ENCODE data around the gene TEX30. TPM values are rescaled to one million over a fixed set of nuclear protein-coding genes. Genes with fewer than 3 reads are reported as not detected.
A peak's percentile ranks its signal among the peaks of the same experiment; 100 is the strongest.
"Not testable (repeated sequence)": the region's sequence is repeated elsewhere in the genome, so short reads cannot be mapped to it uniquely, and the experiment has no call there.

Gene TEX30
- polyA plus RNA-seq, 2 of the 4 experiments (the other 2 are of a cell fraction), result 12.9 to 21.3 TPM

DNA sequence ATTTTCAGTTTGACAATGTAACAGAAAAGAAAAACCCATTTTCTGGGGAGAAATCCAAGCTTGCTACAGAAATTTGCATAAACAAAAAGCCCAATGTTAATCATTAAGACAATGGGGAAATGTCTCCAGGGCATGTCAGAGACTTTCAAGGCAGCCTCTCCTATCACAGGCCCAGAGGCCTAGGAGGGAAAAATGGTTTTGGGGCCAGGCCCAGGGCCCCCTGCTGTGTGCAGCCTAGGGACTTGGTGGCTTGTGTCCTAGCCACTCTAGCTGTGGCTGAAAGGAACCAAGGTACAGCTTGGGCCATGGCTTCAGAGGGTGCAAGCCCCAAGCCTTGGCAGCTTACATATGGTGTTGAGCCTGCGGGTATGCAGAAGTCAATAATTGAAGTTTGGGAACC is 8.0 kb upstream of the TEX30 start:
- no peaks in the 10 kb centered on the region for H3K9me3 ChIP-seq
- DNase-seq (ENCODE audit: low read depth in 1 of 2, low spot score in 1 of 2) (no peak), FAIRE-seq (no peak), ATAC-seq (no peak)
- H3K27ac ChIP-seq, result no peak overlapping the region
- H3K4me1 ChIP-seq, result no peaks in the 10 kb centered on the region
- no peak for TF ChIP-seq NR3C1 (IDR thresholded peaks at IDR 0.05)
- peak; percentile 42 for TF ChIP-seq ZFP36 (IDR thresholded peaks at IDR 0.05; ENCODE audit: borderline replicate concordance, partially characterized antibody)
- ChIA-PET CTCF (no interaction called here), POLR2A (no interaction called here)
- 100% methylated on average over 1 of the region's 1 CpG for WGBS (ENCODE audit: missing lambda C conversion rate)
- no peak overlapping the region for H3K4me3 ChIP-seq
- H3K4me2 ChIP-seq, result no peak overlapping the region

DNA sequence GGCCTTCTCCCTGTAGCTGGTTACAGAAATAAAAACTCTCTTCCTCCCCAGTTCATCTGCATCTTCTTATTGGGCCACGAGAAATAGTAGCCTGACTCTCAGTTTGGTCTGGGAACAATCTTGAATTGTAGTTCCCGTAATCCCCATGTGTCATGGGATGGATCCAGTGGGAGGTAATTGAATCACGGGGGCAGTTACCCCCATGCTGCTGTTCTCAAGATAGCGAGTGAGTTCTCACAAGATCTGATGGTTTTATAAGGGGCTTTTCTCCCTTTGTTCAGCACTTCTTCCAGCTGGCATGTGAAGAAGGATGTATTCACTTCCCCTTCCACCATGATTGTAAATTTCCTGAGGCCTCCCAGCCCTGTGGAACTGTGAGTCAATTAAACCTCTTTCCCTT is 7.1 kb upstream of the TEX30 start:
- ATAC-seq; H3K4me3 ChIP-seq; CTCF ChIA-PET; H3K4me2 ChIP-seq; H3K9me3 ChIP-seq; DNase-seq (ENCODE audit: low read depth in 1 of 2, low spot score in 1 of 2); FAIRE-seq; H3K27ac ChIP-seq; H3K4me1 ChIP-seq; POLR2A ChIA-PET: not testable (repeated sequence)
- WGBS (ENCODE audit: missing lambda C conversion rate), result 76% methylated on average over 4 of the region's 4 CpGs

DNA sequence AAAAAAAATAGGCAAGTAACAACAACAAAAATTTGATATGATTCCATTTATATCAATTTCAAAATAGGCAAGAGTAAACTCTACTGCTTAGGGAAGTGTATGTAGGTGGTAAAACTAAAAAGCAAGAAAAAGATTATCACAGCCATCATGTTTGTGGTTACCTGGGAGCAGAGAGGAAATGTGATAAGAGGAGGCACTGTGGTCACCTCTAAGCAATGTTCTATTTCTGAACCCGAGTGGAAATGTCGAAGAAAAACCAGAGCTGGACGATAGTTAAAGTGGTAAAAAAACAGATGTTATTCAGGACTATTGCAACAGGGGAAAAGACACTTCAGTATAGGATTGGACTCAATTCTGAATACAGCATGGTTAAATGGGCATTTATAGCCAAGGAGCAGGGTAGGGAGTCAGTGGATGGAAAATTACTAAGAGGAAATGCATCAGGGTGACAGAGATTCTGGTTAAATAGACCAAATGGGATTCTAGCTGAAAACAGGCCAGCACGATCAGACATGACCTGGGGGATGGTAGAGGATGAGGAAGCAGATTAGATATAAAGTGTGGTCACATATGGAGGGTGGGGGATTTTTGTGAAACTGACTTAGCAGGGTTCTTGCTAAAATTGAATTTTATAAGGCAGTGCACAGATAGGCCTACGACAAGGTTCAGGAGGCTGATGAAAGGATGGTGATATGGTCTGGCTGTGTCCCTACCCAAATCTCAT is 6.0 kb upstream of the TEX30 start:
- WGBS (ENCODE audit: missing lambda C conversion rate), result 75% methylated on average over 5 of the region's 5 CpGs
- Histone ChIP-seq H3K9me3 (no peaks in the 10 kb centered on the region), H3K27ac (no peak overlapping the region), H3K4me3 (no peak overlapping the region), H3K4me2 (no peak overlapping the region), H3K4me1 (no peaks in the 10 kb centered on the region)
- DNase-seq (ENCODE audit: low read depth in 1 of 2, low spot score in 1 of 2) (no peak), FAIRE-seq (no peak), ATAC-seq (no peak)
- ChIA-PET POLR2A (no interaction called here), CTCF (no interaction called here)
- TF ChIP-seq ZC3H11A (IDR thresholded peaks at IDR 0.05), result no peak

DNA sequence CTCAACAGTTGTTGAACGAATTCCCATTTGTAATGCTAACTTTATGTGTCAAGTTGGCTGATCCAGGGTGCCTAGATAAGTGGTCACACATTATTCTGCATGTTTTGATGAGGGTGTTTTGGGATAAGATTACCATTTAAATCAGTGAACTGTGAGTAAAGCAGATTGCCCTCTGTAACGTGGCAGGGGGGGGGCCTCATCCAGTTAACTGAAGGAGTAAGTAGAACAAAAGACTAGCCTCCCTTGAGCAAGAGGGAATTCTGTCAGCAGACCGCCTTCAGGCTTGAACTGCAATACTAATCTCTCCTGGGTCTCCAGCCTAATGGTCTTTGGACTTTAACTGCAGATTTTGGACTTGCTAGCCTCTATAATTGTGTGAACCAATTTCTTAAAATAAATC is 4.2 kb upstream of the TEX30 start:
- 0 out of 3 replicates have a peak, but pooled peaks cover 4% of the 10 kb centered on the region for H3K4me1 ChIP-seq
- H3K4me3 ChIP-seq, result no peak overlapping the region
- POLR2A ChIA-PET, result no interaction called here
- TF ChIP-seq, protein P1, sequence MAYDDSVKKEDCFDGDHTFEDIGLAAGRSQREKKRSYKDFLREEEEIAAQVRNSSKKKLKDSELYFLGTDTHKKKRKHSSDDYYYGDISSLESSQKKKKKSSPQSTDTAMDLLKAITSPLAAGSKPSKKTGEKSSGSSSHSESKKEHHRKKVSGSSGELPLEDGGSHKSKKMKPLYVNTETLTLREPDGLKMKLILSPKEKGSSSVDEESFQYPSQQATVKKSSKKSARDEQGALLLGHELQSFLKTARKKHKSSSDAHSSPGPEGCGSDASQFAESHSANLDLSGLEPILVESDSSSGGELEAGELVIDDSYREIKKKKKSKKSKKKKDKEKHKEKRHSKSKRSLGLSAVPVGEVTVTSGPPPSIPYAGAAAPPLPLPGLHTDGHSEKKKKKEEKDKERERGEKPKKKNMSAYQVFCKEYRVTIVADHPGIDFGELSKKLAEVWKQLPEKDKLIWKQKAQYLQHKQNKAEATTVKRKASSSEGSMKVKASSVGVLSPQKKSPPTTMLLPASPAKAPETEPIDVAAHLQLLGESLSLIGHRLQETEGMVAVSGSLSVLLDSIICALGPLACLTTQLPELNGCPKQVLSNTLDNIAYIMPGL (CRISPR knock-in tag; IDR thresholded peaks at IDR 0.05; ENCODE audit: borderline replicate concordance), result no peak
- FAIRE-seq (no peak), DNase-seq (ENCODE audit: low read depth in 1 of 2, low spot score in 1 of 2) (no peak), ATAC-seq (no peak)
- 26% methylated on average over 3 of the region's 3 CpGs for WGBS (ENCODE audit: missing lambda C conversion rate)
- no peak overlapping the region for H3K27ac ChIP-seq
- no peaks in the 10 kb centered on the region for H3K9me3 ChIP-seq
- CTCF ChIA-PET, result no interaction called here
- no peak overlapping the region for H3K4me2 ChIP-seq

DNA sequence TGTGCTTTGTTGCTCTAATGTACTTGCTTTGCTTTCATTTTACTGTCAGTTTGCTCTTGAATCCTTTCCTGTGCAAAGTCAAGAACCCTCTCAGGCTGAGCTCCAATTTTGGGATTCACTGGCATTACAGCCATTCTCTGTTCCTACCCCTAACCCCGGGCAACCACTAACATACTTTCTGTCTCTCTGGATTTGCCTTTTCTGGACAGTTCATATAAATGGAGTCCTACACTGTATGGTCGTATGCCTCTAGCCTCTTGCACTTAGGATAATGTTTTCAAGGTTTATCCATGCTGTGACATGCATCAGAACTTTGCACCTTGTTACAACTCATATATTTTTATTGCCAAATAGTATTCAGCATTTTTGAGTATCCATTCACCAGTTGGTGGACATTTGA is 2.7 kb upstream of the TEX30 start:
- 31% methylated on average over 2 of the region's 2 CpGs for WGBS (ENCODE audit: missing lambda C conversion rate)
- no peak for FAIRE-seq
- no peak for ATAC-seq
- H3K4me1 ChIP-seq, result 0 out of 3 replicates have a peak, but pooled peaks cover 4% of the 10 kb centered on the region
- TF ChIP-seq ZNF302 (CRISPR knock-in tag; IDR thresholded peaks at IDR 0.05) (no peak), HOXB13 (CRISPR knock-in tag; IDR thresholded peaks at IDR 0.05; ENCODE audit: low read depth) (no peak), HOXB5 (CRISPR knock-in tag; IDR thresholded peaks at IDR 0.05) (no peak), TFCP2L1 (CRISPR knock-in tag; IDR thresholded peaks at IDR 0.05) (no peak), POLR2A (IDR thresholded peaks at IDR 0.05; ENCODE audit: low read length) (no peak), HEYL (CRISPR knock-in tag; IDR thresholded peaks at IDR 0.05) (no peak), JUN (IDR thresholded peaks at IDR 0.05) (no peak), MAFK (IDR thresholded peaks at IDR 0.05; ENCODE audit: partially characterized antibody) (no peak)
- TF ChIP-seq, protein P2, sequence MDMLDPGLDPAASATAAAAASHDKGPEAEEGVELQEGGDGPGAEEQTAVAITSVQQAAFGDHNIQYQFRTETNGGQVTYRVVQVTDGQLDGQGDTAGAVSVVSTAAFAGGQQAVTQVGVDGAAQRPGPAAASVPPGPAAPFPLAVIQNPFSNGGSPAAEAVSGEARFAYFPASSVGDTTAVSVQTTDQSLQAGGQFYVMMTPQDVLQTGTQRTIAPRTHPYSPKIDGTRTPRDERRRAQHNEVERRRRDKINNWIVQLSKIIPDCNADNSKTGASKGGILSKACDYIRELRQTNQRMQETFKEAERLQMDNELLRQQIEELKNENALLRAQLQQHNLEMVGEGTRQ (IDR thresholded peaks at IDR 0.05), result no peak
- TF ChIP-seq, protein P3, sequence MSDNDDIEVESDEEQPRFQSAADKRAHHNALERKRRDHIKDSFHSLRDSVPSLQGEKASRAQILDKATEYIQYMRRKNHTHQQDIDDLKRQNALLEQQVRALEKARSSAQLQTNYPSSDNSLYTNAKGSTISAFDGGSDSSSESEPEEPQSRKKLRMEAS (IDR thresholded peaks at IDR 0.05), result no peak
- TF ChIP-seq, protein P1 (CRISPR knock-in tag; IDR thresholded peaks at IDR 0.05; ENCODE audit: borderline replicate concordance), result no peak
- TF ChIP-seq, protein P4, sequence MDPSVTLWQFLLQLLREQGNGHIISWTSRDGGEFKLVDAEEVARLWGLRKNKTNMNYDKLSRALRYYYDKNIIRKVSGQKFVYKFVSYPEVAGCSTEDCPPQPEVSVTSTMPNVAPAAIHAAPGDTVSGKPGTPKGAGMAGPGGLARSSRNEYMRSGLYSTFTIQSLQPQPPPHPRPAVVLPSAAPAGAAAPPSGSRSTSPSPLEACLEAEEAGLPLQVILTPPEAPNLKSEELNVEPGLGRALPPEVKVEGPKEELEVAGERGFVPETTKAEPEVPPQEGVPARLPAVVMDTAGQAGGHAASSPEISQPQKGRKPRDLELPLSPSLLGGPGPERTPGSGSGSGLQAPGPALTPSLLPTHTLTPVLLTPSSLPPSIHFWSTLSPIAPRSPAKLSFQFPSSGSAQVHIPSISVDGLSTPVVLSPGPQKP (IDR thresholded peaks at IDR 0.05; ENCODE audit: low read depth, low read length), result no peak
- TF ChIP-seq, protein P5, sequence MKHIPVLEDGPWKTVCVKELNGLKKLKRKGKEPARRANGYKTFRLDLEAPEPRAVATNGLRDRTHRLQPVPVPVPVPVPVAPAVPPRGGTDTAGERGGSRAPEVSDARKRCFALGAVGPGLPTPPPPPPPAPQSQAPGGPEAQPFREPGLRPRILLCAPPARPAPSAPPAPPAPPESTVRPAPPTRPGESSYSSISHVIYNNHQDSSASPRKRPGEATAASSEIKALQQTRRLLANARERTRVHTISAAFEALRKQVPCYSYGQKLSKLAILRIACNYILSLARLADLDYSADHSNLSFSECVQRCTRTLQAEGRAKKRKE (CRISPR knock-in tag; IDR thresholded peaks at IDR 0.05; ENCODE audit: low read depth), result no peak
- H3K4me2 ChIP-seq, result no peak overlapping the region
- no peak overlapping the region for H3K27ac ChIP-seq
- ChIA-PET CTCF (interaction anchor here (0.8 to 1.2 kb wide), 2 partner anchors 24 to 143 kb away, joined by 3 to 4 read pairs; no protein-coding TSS in a partner anchor), POLR2A (no interaction called here)
- no peaks in the 10 kb centered on the region for H3K9me3 ChIP-seq
- H3K4me3 ChIP-seq, result no peak overlapping the region
- no peak for DNase-seq (ENCODE audit: low read depth in 1 of 2, low spot score in 1 of 2)

Data from A549 (cell line).